Endothelial cell of umbilical vein (primary cell): ENCODE data around the gene ZFP36.

Experiments
- CTCF ChIP-seq, 2 donors: IDR thresholded peaks; 1 replicate in 1 of 2; 2 replicates in 1 of 2; pipeline ENCODE4 v1.5.1; 2011; ENCODE audit warnings: low read length in 2 of 2, mild to moderate bottlenecking in 2 of 2, moderate library complexity in 2 of 2, control low read depth in 1 of 2, inconsistent platforms in 1 of 2, low read depth in 1 of 2; ENCODE audit not compliant: insufficient read depth in 1 of 2; ENCODE audit errors: extremely low read depth in 1 of 2
- EZH2 ChIP-seq: IDR thresholded peaks from 2 replicates; pipeline ENCODE4 v1.6.1; 2012; ENCODE audit warnings: borderline replicate concordance, low read depth, mild to moderate bottlenecking, moderate library complexity, low read length, inconsistent platforms; ENCODE audit not compliant: severe bottlenecking
- FOS ChIP-seq: IDR thresholded peaks from 2 replicates; pipeline ENCODE4 v1.6.1; 2011; ENCODE audit warnings: mild to moderate bottlenecking, low read length, moderate library complexity, borderline replicate concordance; ENCODE audit not compliant: insufficient read depth
- GATA2 ChIP-seq: IDR thresholded peaks from 2 replicates; pipeline ENCODE4 v1.7.0; 2011; ENCODE audit warnings: low read depth, mild to moderate bottlenecking, moderate library complexity, mixed read lengths, low read length; ENCODE audit not compliant: insufficient read length, insufficient read depth
- JUN ChIP-seq: IDR thresholded peaks from 2 replicates; pipeline ENCODE4 v1.6.1; 2011; ENCODE audit warnings: borderline replicate concordance, low read depth; ENCODE audit not compliant: insufficient read length, insufficient read depth
- MYC ChIP-seq: IDR thresholded peaks from one replicate; pipeline ENCODE4 v1.6.1; 2011; ENCODE audit warnings: mild to moderate bottlenecking, low read depth, low read length
- POLR2A ChIP-seq: IDR thresholded peaks from 2 replicates; pipeline ENCODE4 v1.6.1; 2012; ENCODE audit warnings: low read depth, mild to moderate bottlenecking, control low read depth, low read length
- POLR2AphosphoS5 ChIP-seq: IDR thresholded peaks from 2 replicates; pipeline ENCODE4 v1.6.1; 2012; ENCODE audit warnings: low read depth, mild to moderate bottlenecking, control low read depth, low read length, moderate library complexity; ENCODE audit not compliant: insufficient read depth
- TF ChIP-seq, protein P1 (sequence below): IDR thresholded peaks from 2 replicates; pipeline ENCODE4 v1.6.1; 2011; ENCODE audit not compliant: insufficient read depth, insufficient read length

GRCh38 chr19:39375929-39376328, 30.7 kb upstream of the ZFP36 start:
- no peak for TF ChIP-seq CTCF (IDR thresholded peaks at IDR 0.05; ENCODE audit: extremely low read depth in 1 of 2, insufficient read depth in 1 of 2, low read depth in 1 of 2, low read length in 2 of 2)
- TF ChIP-seq POLR2A, result no peak
- TF ChIP-seq EZH2, result no peak
- TF ChIP-seq MYC, result no peak
- no peak for TF ChIP-seq JUN
- TF ChIP-seq POLR2AphosphoS5, result no peak
- TF ChIP-seq FOS, result no peak
- TF ChIP-seq, protein P1, sequence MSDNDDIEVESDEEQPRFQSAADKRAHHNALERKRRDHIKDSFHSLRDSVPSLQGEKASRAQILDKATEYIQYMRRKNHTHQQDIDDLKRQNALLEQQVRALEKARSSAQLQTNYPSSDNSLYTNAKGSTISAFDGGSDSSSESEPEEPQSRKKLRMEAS, result no peak
- no peak for TF ChIP-seq GATA2
